SU-DHL-6 (cell line): Measurements from ENCODE around the gene CBLB.

Source experiments
- CTCF ChIP-seq: fragments of 200-600 bp; sonication (generic); IDR thresholded peaks from one replicate; pipeline ENCODE4 v1.5.1; 2017; ENCODE audit warnings: antibody characterized with exemption, mild to moderate bottlenecking, low read length, moderate library complexity; ENCODE audit not compliant: insufficient read depth, poor library complexity, severe bottlenecking
- EZH2phosphoT487 ChIP-seq: fragments of 200-600 bp; sonication (generic), shearing (Covaris generic); conservative IDR thresholded peaks from 2 replicates; pipeline ENCODE4 v1.6.1; 2018; ENCODE audit warnings: mild to moderate bottlenecking, antibody characterized with exemption, low read length, moderate library complexity, mixed read lengths

GRCh38 chr3:105785803-105786202 lies 83.0 kb downstream of the CBLB start:
- no peak for TF ChIP-seq CTCF
- TF ChIP-seq EZH2phosphoT487, result no peak
